K562 (cell line): Measurements from ENCODE around the gene LAMA5. TPM values are rescaled to one million over a fixed set of nuclear protein-coding genes. Genes with fewer than 3 reads are reported as not detected.

Experiments
- BHLHE40 ChIP-seq: IDR thresholded peaks from 2 replicates; pipeline ENCODE4 v1.6.1; 2011; ENCODE audit warnings: low read length, improper control_type of control experiment
- ELF1 ChIP-seq: fragments of 200-800 bp; sonication (Bioruptor generic); IDR thresholded peaks from 2 replicates; pipeline ENCODE4 v1.6.1; 2016; ENCODE audit warnings: missing genetic modification characterization, missing compliant biosample characterization
- HNRNPH1 ChIP-seq: fragments of 200-400 bp; formaldehyde crosslinking; optimal IDR thresholded peaks from 2 replicates; pipeline ENCODE3; 2017; ENCODE audit warnings: low read depth, mild to moderate bottlenecking, low read length, moderate library complexity
- NR1H2 ChIP-seq: sonication (generic); formaldehyde crosslinking; IDR thresholded peaks from 2 replicates; pipeline ENCODE4 v1.4.0; 2020; ENCODE audit warnings: mild to moderate bottlenecking, missing genetic modification reagents
- RAD21 ChIP-seq, 2 experiments: fragments of 250-450 bp in 1 of 2; fragments of 450-650 bp in 1 of 2; sonication (Bioruptor Pico) in 1 of 2; formaldehyde crosslinking in 1 of 2; IDR thresholded peaks in 1 of 2; conservative IDR thresholded peaks in 1 of 2; 2 replicates each; pipeline versions ENCODE4 v1.4.0 to v1.8.0; 2020 to 2022; ENCODE audit warnings: mild to moderate bottlenecking in 2 of 2, moderate library complexity in 1 of 2
- RBM25 ChIP-seq: fragments of 200-400 bp; formaldehyde crosslinking; IDR thresholded peaks from 2 replicates; pipeline ENCODE4 v1.6.1; 2018; ENCODE audit warnings: low read length, low read depth, moderate library complexity; ENCODE audit not compliant: severe bottlenecking
- XRCC4 ChIP-seq: IDR thresholded peaks from one replicate; pipeline ENCODE4 v1.6.1; 2011; ENCODE audit not compliant: insufficient read depth, insufficient read length; ENCODE audit errors: extremely low read depth
- ZBTB1 ChIP-seq: sonication (generic); formaldehyde crosslinking; IDR thresholded peaks from 2 replicates; pipeline ENCODE4 v1.8.1; 2023; ENCODE audit warnings: missing genetic modification reagents, low read depth, mild to moderate bottlenecking, borderline replicate concordance
- polyA plus RNA-seq, 8 experiments: library from polyadenylated mRNA; depleted of rRNA in 4 of 8; stranded (reverse) in 5 of 8; unstranded in 3 of 8; fragments of >200 nt; fragmentation: Nextera tagmentation in 2 of 8; fragmentation: Illumina TruSeq in 1 of 8; extraction: Ambion mirVana in 2 of 8; extraction: Trizol in 1 of 8; gene quantifications; 2 replicates each; pipeline versions ENCODE4 v1.2.1 to v1.2.3, GENCODE V29; 2011 to 2014; ENCODE audit warnings: inconsistent platforms in 1 of 8, missing spikeins in 1 of 8
- total RNA-seq, 7 experiments: library from RNA; depleted of rRNA in 6 of 7; stranded (reverse); fragments of >200 nt in 6 of 7; fragmentation: Illumina TruSeq in 2 of 7; extraction: Trizol in 2 of 7; gene quantifications; 2 replicates each; pipeline versions ENCODE4 v1.2.1 to v1.2.3, GENCODE V29; 2011 to 2021; ENCODE audit warnings: low replicate concordance in 1 of 7
- TF ChIP-seq, protein P1 (sequence below): sonication (generic); formaldehyde crosslinking; IDR thresholded peaks from 2 replicates; pipeline ENCODE4 v1.8.0; 2022; ENCODE audit warnings: mild to moderate bottlenecking, missing genetic modification reagents
- TF ChIP-seq, protein P2 (sequence below): fragments of 450-650 bp; IDR thresholded peaks from 2 replicates; pipeline ENCODE4 v1.6.1; 2018; ENCODE audit not compliant: partially characterized antibody
- TF ChIP-seq, protein P3 (sequence below): fragments of 250-450 bp; sonication (Bioruptor Pico); IDR thresholded peaks from 2 replicates; pipeline ENCODE4 v1.4.0; 2020; ENCODE audit warnings: borderline replicate concordance

Gene LAMA5
- total and polyA plus RNA-seq, 9 of the 15 experiments (the other 6 are each of a cell fraction or from before 2014, with no cell fraction given), result 0.31 to 101 (median 7.8) TPM

- peak; percentile 48; the same call in 1 of the 2 replicates for TF ChIP-seq BHLHE40
- TF ChIP-seq, protein P1, sequence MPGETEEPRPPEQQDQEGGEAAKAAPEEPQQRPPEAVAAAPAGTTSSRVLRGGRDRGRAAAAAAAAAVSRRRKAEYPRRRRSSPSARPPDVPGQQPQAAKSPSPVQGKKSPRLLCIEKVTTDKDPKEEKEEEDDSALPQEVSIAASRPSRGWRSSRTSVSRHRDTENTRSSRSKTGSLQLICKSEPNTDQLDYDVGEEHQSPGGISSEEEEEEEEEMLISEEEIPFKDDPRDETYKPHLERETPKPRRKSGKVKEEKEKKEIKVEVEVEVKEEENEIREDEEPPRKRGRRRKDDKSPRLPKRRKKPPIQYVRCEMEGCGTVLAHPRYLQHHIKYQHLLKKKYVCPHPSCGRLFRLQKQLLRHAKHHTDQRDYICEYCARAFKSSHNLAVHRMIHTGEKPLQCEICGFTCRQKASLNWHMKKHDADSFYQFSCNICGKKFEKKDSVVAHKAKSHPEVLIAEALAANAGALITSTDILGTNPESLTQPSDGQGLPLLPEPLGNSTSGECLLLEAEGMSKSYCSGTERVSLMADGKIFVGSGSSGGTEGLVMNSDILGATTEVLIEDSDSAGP (CRISPR knock-in tag), result no peak
- no peak for TF ChIP-seq RBM25
- no peak for TF ChIP-seq HNRNPH1
- TF ChIP-seq, protein P2, sequence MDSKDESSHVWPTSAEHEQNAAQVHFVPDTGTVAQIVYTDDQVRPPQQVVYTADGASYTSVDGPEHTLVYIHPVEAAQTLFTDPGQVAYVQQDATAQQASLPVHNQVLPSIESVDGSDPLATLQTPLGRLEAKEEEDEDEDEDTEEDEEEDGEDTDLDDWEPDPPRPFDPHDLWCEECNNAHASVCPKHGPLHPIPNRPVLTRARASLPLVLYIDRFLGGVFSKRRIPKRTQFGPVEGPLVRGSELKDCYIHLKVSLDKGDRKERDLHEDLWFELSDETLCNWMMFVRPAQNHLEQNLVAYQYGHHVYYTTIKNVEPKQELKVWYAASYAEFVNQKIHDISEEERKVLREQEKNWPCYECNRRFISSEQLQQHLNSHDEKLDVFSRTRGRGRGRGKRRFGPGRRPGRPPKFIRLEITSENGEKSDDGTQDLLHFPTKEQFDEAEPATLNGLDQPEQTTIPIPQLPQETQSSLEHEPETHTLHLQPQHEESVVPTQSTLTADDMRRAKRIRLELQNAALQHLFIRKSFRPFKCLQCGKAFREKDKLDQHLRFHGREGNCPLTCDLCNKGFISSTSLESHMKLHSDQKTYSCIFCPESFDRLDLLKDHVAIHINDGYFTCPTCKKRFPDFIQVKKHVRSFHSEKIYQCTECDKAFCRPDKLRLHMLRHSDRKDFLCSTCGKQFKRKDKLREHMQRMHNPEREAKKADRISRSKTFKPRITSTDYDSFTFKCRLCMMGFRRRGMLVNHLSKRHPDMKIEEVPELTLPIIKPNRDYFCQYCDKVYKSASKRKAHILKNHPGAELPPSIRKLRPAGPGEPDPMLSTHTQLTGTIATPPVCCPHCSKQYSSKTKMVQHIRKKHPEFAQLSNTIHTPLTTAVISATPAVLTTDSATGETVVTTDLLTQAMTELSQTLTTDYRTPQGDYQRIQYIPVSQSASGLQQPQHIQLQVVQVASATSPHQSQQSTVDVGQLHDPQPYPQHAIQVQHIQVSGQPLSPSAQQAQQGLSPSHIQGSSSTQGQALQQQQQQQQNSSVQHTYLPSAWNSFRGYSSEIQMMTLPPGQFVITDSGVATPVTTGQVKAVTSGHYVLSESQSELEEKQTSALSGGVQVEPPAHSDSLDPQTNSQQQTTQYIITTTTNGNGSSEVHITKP, result peak; percentile 47
- TF ChIP-seq XRCC4, result no peak
- TF ChIP-seq RAD21 (CRISPR knock-in tag; conservative IDR thresholded peaks at IDR 0.05 in 1 of 2, IDR thresholded peaks at IDR 0.05 in 1 of 2), result peak; percentile 78 to 95
- TF ChIP-seq, protein P3, sequence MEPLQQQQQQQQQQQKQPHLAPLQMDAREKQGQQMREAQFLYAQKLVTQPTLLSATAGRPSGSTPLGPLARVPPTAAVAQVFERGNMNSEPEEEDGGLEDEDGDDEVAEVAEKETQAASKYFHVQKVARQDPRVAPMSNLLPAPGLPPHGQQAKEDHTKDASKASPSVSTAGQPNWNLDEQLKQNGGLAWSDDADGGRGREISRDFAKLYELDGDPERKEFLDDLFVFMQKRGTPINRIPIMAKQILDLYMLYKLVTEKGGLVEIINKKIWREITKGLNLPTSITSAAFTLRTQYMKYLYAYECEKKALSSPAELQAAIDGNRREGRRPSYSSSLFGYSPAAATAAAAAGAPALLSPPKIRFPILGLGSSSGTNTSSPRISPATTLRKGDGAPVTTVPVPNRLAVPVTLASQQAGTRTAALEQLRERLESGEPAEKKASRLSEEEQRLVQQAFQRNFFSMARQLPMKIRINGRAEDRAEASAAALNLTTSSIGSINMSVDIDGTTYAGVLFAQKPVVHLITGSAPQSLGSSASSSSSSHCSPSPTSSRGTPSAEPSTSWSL, result no peak
- TF ChIP-seq ZBTB1, result no peak
- no peak for TF ChIP-seq NR1H2 (CRISPR knock-in tag)
- no peak for TF ChIP-seq ELF1 (tag)
These were observed 65.3 kb downstream of the LAMA5 start (continued) for GRCh38 chr20:62301773-62302340.
